Stimulated activated CD8-positive, alpha-beta memory T cell treated with anti-CD3 and anti-CD28 coated beads, Interleukin-15, amount 100 ng/mL, for 4 hours (primary cell): ENCODE results near the gene WDR90.
A peak's percentile ranks its signal among the peaks of the same experiment; 100 is the strongest.
"Not testable (repeated sequence)": the region's sequence is repeated elsewhere in the genome, so short reads cannot be mapped to it uniquely, and the experiment has no call there.

Source experiments
- DNase-seq, 2 donors: peaks; one replicate each; pipeline ENCODE4 v3.0.0-alpha.2; 2020; ENCODE audit warnings: low read depth in 2 of 2

WDR90 gene

GRCh38 chr16:689175-689897, 40.2 kb downstream of the WDR90 start:
- DNase-seq: no peak

GRCh38 chr16:691242-691641, 42.1 kb downstream of the WDR90 start:
- DNase-seq: not testable (repeated sequence)

- DNase-seq: no peak
These were observed 43.4 kb downstream of the WDR90 start for GRCh38 chr16:692356-693108.

- no peak for DNase-seq
These were observed 44.2 kb downstream of the WDR90 start for GRCh38 chr16:693364-693763.

GRCh38 chr16:693766-694165, 44.6 kb downstream of the WDR90 start:
- no peak for DNase-seq

GRCh38 chr16:694187-694862, 45.2 kb downstream of the WDR90 start:
- DNase-seq: no peak

- no peak for DNase-seq
These were observed 45.7 kb downstream of the WDR90 start for GRCh38 chr16:694863-695354.

- peak; percentile 43 to 49 for DNase-seq
These were observed 46.4 kb downstream of the WDR90 start for GRCh38 chr16:695355-696089.

GRCh38 chr16:698911-699671, 49.9 kb downstream of the WDR90 start:
- DNase-seq: no peak

GRCh38 chr16:700684-701584, 51.8 kb downstream of the WDR90 start:
- no peak for DNase-seq

GRCh38 chr16:702341-702740, 53.2 kb downstream of the WDR90 start:
- DNase-seq: no peak

- no peak for DNase-seq
These were observed 54.2 kb downstream of the WDR90 start for GRCh38 chr16:703406-703805.

- DNase-seq: no peak
These were observed 54.9 kb downstream of the WDR90 start for GRCh38 chr16:704047-704446.

- no peak for DNase-seq
These were observed 55.6 kb downstream of the WDR90 start for GRCh38 chr16:704552-705380.

- no peak for DNase-seq
These were observed 56.4 kb downstream of the WDR90 start, which contains the start of gene FBXL16 for GRCh38 chr16:705431-706188. FBXL16 (minus strand) TSS chr16:705801; CDS start chr16:697405, 8,396 bp downstream.

- no peak for DNase-seq
These were observed 57.3 kb downstream of the WDR90 start for GRCh38 chr16:706189-707061.

- DNase-seq: no peak
These were observed 57.9 kb downstream of the WDR90 start for GRCh38 chr16:707062-707538.
